T47D (cell line): ENCODE data around the gene LRTM2.

Experiments
- DNase-seq, 2 experiments: peaks; one replicate each; pipeline versions ENCODE4 v3.0.0 to v3.0.0-alpha.2; 2011 to 2012; ENCODE audit warnings: low read depth in 1 of 2, low spot score in 1 of 2
- JUND ChIP-seq: IDR thresholded peaks from 2 replicates; pipeline ENCODE4 v1.6.1; 2012; ENCODE audit warnings: low read depth
- in situ Hi-C: cut with HindIII; loops from 2 replicates; pipeline ENCODE4 v1.10.0; 2016; ENCODE audit warnings: low sequenced_read_pairs, low pct_unique_long_range_greater_than_20kb

Gene LRTM2

DNA sequence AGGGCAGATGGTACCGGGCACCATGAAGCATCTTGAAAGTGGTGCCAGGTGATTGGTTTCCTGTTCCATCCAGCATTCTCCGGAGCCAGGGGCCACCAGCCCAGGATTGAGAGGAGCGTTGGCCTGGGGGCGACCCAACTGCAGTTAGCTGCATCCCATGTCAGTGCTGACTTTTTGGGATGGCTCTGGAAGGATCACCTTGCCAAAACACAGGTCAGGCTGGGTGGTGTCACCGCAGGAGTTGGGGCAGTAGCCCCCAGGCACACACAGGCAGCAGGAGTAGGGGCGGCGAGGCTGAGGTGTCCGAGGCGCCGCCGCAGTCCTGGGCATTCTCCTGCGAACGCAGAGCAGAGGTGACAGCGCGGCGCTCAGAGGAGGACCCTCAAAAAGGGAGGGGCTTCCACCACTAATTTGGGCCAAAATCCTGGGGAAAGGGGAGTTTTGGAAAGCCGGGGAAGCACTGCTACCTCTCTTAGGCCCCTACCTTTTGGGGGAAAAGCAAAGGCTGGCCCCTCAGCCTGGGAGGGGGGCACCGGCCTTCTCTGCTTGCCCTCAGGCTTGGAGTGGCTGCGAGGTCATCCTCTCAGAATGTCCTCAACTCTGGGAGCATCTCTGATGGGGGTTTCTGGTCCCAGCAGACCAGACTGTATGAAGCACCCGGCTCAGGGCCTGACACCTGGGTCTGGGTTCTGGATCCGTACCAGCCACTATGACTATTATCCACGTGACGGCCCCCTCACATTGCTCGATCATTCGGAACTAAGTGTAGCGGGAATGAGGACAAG, 26.7 kb upstream of the LRTM2 start:
- no peak for DNase-seq
- in situ Hi-C loops: no loop called here
- TF ChIP-seq JUND: no peak

DNA sequence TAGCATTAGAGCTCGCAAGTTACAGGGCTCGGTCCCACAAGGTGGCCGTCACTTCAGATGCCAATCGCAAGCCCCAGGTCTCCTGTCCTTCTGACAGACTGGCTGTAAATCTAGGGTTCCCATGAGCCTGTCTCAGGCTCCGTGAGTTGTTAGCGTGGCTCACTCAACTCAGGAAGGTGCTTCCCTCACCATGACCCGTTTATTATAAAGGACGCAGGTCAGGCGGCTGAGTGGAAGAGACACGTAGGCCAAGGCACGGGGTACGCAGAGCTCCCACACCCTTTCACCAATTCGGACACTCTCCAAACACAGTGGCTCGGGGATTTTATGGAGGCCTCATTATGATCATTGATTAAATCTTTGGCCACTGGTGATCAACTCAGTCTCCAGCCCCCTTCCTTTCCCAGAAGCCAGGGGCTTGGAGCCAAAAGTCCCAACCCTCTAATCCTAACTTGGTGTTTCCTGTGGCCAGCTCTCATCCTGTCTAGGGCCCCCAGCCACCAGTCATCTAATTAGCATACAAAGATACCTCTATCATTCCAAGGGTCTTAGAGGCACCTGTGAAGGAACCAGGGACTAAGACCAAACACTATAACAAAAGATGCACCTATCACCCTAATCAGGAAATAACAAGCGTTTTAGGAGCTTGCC, 25.8 kb upstream of the LRTM2 start:
- no peak for DNase-seq
- TF ChIP-seq JUND: no peak
- in situ Hi-C loops: no loop called here

DNA sequence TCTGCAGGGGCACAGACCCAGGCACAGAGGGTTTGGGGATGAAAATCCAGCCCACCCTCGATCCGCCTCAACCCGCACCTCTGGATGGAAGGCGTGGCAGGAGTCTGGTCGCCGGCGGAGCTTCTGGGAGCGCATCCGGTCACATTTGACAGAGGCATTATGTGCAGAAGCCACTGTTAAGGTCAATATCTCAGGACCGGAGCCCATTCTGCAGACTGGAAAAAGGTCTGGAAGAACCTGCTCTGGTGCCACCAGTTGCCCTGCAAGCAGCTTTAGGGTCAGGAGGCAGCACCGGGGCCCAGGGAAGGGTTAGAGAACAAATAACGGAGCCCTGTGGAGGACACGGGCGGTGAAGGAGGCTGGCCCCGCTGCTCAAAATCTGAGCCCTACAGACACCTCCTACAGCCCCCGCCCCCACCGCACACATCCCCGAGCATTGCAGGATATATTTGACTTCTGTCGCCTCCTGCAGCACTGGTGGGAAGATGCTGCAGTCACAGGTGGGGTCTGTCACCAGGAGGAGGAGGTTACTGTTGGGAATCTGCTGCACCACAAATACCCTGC, 25.1 kb upstream of the LRTM2 start:
- in situ Hi-C loops: no loop called here
- TF ChIP-seq JUND: no peak
- no peak for DNase-seq

DNA sequence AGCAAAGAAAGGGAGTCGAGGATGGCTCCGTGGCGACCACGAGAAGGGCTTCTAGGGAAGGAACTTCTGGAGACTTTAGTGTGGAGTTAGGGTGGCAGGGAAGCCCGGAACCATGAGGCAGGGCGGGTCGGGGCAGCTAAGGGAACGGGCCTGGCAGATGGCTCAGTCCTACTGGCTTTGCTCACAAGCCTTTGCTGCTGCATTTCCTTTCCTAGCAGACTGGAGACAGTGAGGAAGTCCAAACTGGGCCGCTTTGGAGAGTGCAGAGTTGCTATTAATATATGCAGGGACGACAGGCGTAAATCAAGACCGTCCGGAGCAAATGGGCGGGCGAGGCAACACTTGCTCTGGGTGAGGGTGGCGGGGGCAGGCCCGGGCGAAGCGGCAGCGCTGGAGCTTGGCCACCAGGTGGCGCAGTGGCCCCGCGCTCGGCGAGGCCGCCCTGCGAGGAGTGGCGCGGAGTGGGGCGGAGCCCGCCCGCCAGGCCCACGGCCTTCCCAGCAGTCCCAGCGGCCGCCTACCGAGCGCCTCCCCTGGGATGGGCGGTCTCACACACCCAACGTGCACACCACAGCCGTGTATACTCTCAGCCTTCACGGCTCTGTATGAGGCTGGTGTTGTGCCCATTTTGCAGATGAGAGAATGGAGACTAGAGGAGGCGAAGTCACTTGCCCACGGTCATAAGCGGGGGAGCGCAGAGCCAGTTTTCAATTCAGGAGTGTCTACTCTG, 24.4 kb upstream of the LRTM2 start:
- in situ Hi-C loops: no loop called here
- DNase-seq: peak; percentile 89 to 90

DNA sequence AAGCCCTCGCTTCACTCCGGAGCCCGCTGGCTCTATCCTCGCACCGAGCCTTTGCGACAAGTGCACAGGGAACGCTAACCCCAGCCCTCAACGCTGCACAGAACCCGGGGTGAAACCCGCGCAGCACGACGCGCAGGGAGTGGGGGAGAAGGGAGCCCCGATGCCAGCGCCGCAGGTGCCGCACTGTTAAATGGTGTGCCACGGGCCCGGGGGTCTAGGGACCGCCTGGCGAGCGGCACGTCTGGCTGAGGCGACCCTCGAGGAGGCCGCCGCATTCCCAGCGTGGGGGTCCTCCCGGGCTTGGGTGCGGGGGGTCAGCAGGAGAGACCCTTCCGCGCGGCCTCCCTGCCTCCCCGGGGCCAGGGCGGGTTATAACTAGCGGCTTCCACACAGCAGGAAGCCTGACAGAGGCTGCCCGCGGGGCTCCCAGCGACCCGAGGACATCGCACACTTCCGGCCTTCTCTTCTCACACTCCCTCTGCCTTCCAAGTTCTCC, 23.8 kb upstream of the LRTM2 start:
- in situ Hi-C loops: no loop called here
- no peak for TF ChIP-seq JUND
- no peak for DNase-seq

More for the DNA sequence above, 24.4 kb upstream of the LRTM2 start:
- no peak for TF ChIP-seq JUND

DNA sequence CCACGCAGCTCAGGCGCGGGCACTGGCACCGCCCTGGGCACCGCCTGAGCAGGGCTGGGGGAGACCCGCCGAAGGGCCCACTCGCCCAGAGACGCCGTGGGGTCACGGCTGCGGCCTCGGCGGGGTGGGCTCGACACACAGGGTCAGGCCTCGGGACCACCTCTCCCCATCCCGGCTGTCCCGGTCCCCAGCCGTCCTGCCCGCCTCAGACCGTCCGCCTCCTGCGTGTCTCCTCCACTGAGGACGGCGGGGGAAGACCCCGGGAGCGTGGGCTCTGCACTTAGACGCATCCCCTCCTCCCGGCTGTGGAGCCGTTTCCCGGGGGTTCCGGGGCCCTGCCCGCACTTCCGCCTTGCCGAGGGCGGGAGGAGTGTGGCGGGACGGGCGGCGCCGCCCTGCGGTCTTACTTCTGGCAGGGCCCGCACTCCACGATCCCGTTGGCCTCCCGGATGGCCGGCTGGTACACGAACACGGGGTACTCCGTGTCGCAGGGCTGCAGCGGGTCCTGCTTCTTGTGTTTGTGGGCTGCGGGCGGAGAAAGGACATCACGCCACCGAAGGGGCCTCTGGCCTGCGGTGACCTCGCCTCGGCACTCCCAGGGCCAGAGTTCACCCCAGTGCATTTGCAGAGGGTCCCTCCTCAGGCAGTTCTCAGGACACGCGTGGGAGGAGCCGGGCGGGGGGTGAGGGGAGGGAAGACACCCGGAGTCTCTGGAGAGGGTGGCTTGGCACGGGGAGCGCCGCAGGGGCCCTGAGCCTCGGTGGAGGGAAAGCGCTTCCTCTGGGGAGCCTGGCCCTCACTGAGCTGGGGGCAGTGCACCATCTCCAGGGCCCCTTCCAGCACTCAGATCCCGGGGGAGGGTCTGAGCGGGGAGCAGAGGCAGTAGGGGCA, 23.1 kb upstream of the LRTM2 start:
- in situ Hi-C loops: no loop called here
- no peak for TF ChIP-seq JUND
- no peak for DNase-seq

DNA sequence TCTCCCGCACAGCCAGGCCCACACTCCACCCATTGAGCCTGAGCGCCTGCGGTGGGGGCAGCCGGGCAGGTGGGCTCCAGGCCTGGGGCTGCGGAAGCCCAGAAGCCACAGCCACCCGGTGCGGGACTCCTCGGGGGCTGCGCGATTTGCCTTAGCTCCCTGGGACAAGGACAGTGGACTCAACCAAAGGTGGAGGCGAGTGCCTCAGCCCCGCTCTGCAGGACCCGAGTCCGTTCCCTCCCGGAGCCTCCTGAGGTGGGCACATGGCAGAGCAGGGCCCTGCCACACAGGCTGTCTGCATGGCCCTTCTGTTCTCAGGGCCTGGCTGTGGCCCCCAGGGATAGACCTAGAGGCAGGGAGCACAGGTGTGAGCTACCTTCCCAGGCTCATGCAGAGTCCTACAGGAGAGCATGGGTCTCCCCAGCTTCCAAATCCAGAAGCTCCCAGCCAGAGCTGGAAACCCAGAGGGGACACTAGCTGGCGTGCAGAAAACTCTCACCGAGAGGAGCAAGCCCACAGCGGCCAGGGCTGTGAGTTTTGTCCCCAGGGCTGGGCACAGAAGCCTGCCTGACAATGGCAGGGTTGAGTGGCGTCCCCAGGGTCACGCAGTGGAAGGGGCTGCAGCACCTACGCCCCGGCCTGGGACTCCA, 22.2 kb upstream of the LRTM2 start:
- no peak for TF ChIP-seq JUND
- DNase-seq: no peak
- in situ Hi-C loops: no loop called here

DNA sequence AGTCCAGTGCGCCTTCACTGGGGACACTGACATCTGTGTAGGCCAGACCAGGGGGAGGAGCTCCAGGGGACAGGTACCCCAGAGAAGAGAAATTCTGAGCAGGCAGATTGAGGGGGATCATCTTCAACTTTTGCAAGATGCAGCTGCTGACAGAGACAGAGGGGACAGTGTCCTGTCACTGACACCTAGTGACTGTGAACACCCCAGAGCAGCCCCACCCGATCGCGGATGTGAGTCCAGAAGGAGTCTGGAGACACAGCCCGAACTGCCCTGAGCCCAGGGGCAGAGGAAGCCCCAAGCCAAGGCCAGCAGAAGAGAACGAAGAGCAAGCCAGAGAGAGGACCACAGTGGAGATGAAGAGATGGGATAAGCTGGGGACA, 21.7 kb upstream of the LRTM2 start:
- in situ Hi-C loops: no loop called here
- TF ChIP-seq JUND: no peak
- DNase-seq: no peak

DNA sequence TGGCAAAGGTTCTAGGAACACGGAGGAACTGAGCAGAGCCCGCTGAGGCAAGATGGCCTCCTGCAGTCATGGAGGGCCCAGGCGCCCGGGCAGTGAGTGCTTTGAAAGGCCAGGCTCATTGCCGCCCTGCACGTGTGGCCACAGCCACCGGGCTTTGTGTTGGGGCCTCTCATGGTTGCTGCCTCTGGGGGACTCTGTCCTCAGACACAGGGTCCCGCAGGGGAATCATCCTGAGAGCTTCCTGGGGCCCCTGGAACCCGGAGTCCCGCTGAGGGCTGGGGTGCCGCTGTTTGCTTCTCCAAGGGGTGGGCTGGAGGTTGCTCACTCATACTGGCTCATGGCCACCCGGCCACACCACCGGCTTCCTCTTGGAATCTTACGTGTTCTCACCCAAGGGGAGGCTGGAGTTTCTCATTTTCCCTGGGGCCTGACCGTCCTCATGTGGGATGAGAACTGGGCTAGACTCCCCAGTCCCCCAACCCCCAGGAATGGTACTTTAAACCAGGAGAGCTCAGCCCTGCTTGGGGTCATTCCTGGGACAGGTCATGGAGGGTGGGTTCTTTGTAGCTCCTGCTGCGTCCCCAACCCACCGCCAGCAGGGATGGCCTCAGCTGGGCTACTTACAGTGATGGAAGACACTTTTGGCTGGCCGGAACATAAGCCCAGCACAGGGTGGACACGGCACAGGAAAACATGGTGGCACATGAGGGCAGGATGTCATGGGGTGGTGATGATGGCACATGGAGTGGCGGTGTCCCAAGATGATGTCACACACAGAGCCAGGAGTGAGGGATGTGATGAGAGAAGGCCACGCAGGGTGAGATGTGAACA, 21.1 kb upstream of the LRTM2 start:
- TF ChIP-seq JUND: no peak
- no peak for DNase-seq
- in situ Hi-C loops: no loop called here

DNA sequence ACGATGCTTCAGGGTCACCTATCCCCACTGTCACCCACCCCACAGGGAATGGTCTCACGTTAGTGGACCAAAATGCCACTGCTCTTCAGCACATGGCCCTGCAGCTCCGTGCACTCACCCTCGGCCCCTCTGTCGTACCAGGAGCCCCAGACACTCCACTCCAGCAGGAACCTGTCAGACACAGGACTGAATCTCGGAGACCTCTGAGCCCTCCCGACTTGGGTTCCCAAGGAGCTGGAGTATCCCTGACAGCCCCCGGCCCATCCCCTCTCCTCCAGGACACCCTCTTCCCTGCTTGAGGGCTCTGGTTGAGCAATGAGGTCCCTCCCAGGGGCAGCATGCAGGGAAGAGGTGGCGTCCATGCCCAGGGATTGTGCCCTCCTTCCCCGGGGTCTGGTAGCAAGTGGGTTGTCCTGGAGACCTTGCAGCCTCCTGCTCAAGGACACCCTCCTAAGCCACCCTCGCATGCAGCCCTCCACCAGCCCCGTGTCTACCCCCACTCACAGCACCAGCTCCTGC, 20.4 kb upstream of the LRTM2 start:
- in situ Hi-C loops: no loop called here
- no peak for DNase-seq
- TF ChIP-seq JUND: no peak
